HAP-1 (cell line): ENCODE measurements around the gene PPP1R16B.
"Not testable (repeated sequence)": the region's sequence is repeated elsewhere in the genome, so short reads cannot be mapped to it uniquely, and the experiment has no call there.

Experiments
- DNase-seq, 2 experiments: peaks; one replicate each; pipeline ENCODE4 v3.0.0-alpha.2; 2016 to 2020; ENCODE audit warnings: low spot score in 2 of 2
- H3K27me3 ChIP-seq: fragments of 250-450 bp; sonication (Bioruptor Pico); 2 replicates; pipeline ENCODE4 v1.5.1; 2020; ENCODE audit warnings: low read depth, mild to moderate bottlenecking, moderate library complexity
- H3K36me3 ChIP-seq: fragments of 250-450 bp; sonication (Bioruptor Pico); replicated peaks from 2 replicates; pipeline ENCODE4 v1.5.1; 2020; ENCODE audit warnings: mild to moderate bottlenecking
- H3K4me1 ChIP-seq: fragments of 250-450 bp; sonication (Bioruptor Pico); 2 replicates; pipeline ENCODE4 v1.5.1; 2020; ENCODE audit warnings: mild to moderate bottlenecking
- H3K4me3 ChIP-seq: fragments of 250-450 bp; sonication (Bioruptor Pico); 2 replicates; pipeline ENCODE4 v1.5.1; 2020; ENCODE audit warnings: mild to moderate bottlenecking, moderate library complexity
- H3K9me3 ChIP-seq: fragments of 250-450 bp; sonication (Bioruptor Pico); 2 replicates; pipeline ENCODE4 v1.5.1; 2020; ENCODE audit warnings: mild to moderate bottlenecking, moderate library complexity
- in situ Hi-C: fragments of 300-500 bp; cut with MboI; formaldehyde crosslinking; loops from 3 replicates; pipeline ENCODE4 v1.14.3; 2020; ENCODE audit warnings: low sequenced_read_pairs, inconsistent platforms, mixed read lengths

Gene PPP1R16B

GRCh38 chr20:38859857-38860256, 54.4 kb downstream of the PPP1R16B start:
- DNase-seq, H3K4me3 ChIP-seq, in situ Hi-C loops, H3K36me3 ChIP-seq, H3K27me3 ChIP-seq, H3K9me3 ChIP-seq, H3K4me1 ChIP-seq: not testable (repeated sequence)

GRCh38 chr20:38861071-38861401, 55.5 kb downstream of the PPP1R16B start:
- Histone ChIP-seq H3K4me3 (no peak overlapping the region), H3K27me3 (peaks cover 3% of the 10 kb centered on the region; the same call in 1 of the 2 replicates), H3K4me1 (no peaks in the 10 kb centered on the region), H3K36me3 (no peaks in the 10 kb centered on the region), H3K9me3 (no peaks in the 10 kb centered on the region)
- no peak for DNase-seq
- in situ Hi-C loops, result no loop called here

- H3K4me1 ChIP-seq, result no peaks in the 10 kb centered on the region
- peaks cover 3% of the 10 kb centered on the region; the same call in 1 of the 2 replicates for H3K27me3 ChIP-seq
- H3K4me3 ChIP-seq, result no peak overlapping the region
- H3K36me3 ChIP-seq, result no peaks in the 10 kb centered on the region
- in situ Hi-C loops, result no loop called here
- DNase-seq, result no peak
- H3K9me3 ChIP-seq, result no peaks in the 10 kb centered on the region
Observed at GRCh38 chr20:38862226-38862625, 56.7 kb downstream of the PPP1R16B start.

GRCh38 chr20:38863024-38863851, 57.7 kb downstream of the PPP1R16B start:
- Histone ChIP-seq H3K36me3 (no peaks in the 10 kb centered on the region), H3K4me3 (no peak overlapping the region), H3K9me3 (no peaks in the 10 kb centered on the region), H3K4me1 (no peaks in the 10 kb centered on the region), H3K27me3 (peaks cover 3% of the 10 kb centered on the region; the same call in 1 of the 2 replicates)
- in situ Hi-C loops, result no loop called here
- DNase-seq, result no peak

GRCh38 chr20:38864662-38865061, 59.2 kb downstream of the PPP1R16B start:
- no peak for DNase-seq
- Histone ChIP-seq H3K36me3 (no peaks in the 10 kb centered on the region), H3K9me3 (no peaks in the 10 kb centered on the region), H3K4me1 (no peaks in the 10 kb centered on the region), H3K27me3 (no peaks in the 10 kb centered on the region), H3K4me3 (no peak overlapping the region)
- in situ Hi-C loops, result no loop called here

- no peak for DNase-seq
- no peak overlapping the region for H3K4me3 ChIP-seq
- no peaks in the 10 kb centered on the region for H3K9me3 ChIP-seq
- no peaks in the 10 kb centered on the region for H3K36me3 ChIP-seq
- in situ Hi-C loops, result no loop called here
- no peaks in the 10 kb centered on the region for H3K27me3 ChIP-seq
- no peaks in the 10 kb centered on the region for H3K4me1 ChIP-seq
Observed at GRCh38 chr20:38866265-38867061, 61.0 kb downstream of the PPP1R16B start.

GRCh38 chr20:38867062-38867359, 61.5 kb downstream of the PPP1R16B start:
- in situ Hi-C loops, result no loop called here
- H3K36me3 ChIP-seq, result no peaks in the 10 kb centered on the region

GRCh38 chr20:38870733-38871559, 65.4 kb downstream of the PPP1R16B start:
- H3K4me1 ChIP-seq, result no peaks in the 10 kb centered on the region

More at GRCh38 chr20:38867062-38867359, 61.5 kb downstream of the PPP1R16B start:
- Histone ChIP-seq H3K27me3 (no peaks in the 10 kb centered on the region), H3K4me3 (no peak overlapping the region), H3K4me1 (no peaks in the 10 kb centered on the region), H3K9me3 (no peaks in the 10 kb centered on the region)
- DNase-seq, result no peak

GRCh38 chr20:38871560-38871953, 66.1 kb downstream of the PPP1R16B start:
- Histone ChIP-seq H3K27me3 (no peaks in the 10 kb centered on the region; the same call in 1 of the 2 replicates), H3K9me3 (no peaks in the 10 kb centered on the region), H3K36me3 (no peaks in the 10 kb centered on the region), H3K4me3 (no peak overlapping the region), H3K4me1 (no peaks in the 10 kb centered on the region)
- no peak for DNase-seq
- in situ Hi-C loops, result no loop called here

More at GRCh38 chr20:38870733-38871559, 65.4 kb downstream of the PPP1R16B start:
- Histone ChIP-seq H3K36me3 (no peaks in the 10 kb centered on the region), H3K9me3 (no peaks in the 10 kb centered on the region), H3K4me3 (no peak overlapping the region), H3K27me3 (no peaks in the 10 kb centered on the region)
- in situ Hi-C loops, result no loop called here
- DNase-seq, result no peak

GRCh38 chr20:38872036-38872435, 66.5 kb downstream of the PPP1R16B start:
- H3K4me3 ChIP-seq, result no peak overlapping the region
- no peaks in the 10 kb centered on the region for H3K36me3 ChIP-seq
- H3K4me1 ChIP-seq, result no peaks in the 10 kb centered on the region
- H3K9me3 ChIP-seq, result no peaks in the 10 kb centered on the region
- in situ Hi-C loops, result no loop called here
- DNase-seq, result no peak
- no peaks in the 10 kb centered on the region; the same call in 1 of the 2 replicates for H3K27me3 ChIP-seq

GRCh38 chr20:38872491-38873049, 67.1 kb downstream of the PPP1R16B start:
- H3K27me3 ChIP-seq, result no peaks in the 10 kb centered on the region; the same call in 1 of the 2 replicates
- H3K9me3 ChIP-seq, result no peaks in the 10 kb centered on the region
- in situ Hi-C loops, result no loop called here
- no peak overlapping the region for H3K4me3 ChIP-seq
- H3K36me3 ChIP-seq, result no peaks in the 10 kb centered on the region
- no peak for DNase-seq
- no peaks in the 10 kb centered on the region for H3K4me1 ChIP-seq

GRCh38 chr20:38873050-38873581, 67.6 kb downstream of the PPP1R16B start:
- Histone ChIP-seq H3K9me3 (no peaks in the 10 kb centered on the region), H3K36me3 (no peaks in the 10 kb centered on the region), H3K27me3 (no peaks in the 10 kb centered on the region; the same call in 1 of the 2 replicates), H3K4me3 (no peak overlapping the region), H3K4me1 (no peaks in the 10 kb centered on the region)
- no peak for DNase-seq
- in situ Hi-C loops, result no loop called here

- no peaks in the 10 kb centered on the region for H3K4me1 ChIP-seq
- H3K4me3 ChIP-seq, result no peak overlapping the region
- DNase-seq, result no peak
- in situ Hi-C loops, result no loop called here
- H3K27me3 ChIP-seq, result peaks cover 2% of the 10 kb centered on the region; the same call in 1 of the 2 replicates
- H3K36me3 ChIP-seq, result no peaks in the 10 kb centered on the region
- no peaks in the 10 kb centered on the region for H3K9me3 ChIP-seq
Observed at GRCh38 chr20:38874460-38875174, 69.1 kb downstream of the PPP1R16B start.
